Hepatic stellate cell (primary cell): ENCODE results near the gene RLN1.
"Not testable (repeated sequence)": the region's sequence is repeated elsewhere in the genome, so short reads cannot be mapped to it uniquely, and the experiment has no call there.

ENCODE experiments used
- DNase-seq: peaks from one replicate; pipeline ENCODE4 v3.0.0; 2011; ENCODE audit warnings: low spot score

RLN1 gene

GRCh38 chr9:5321601-5322000 is 18.1 kb downstream of the RLN1 start:
- not testable (repeated sequence) for DNase-seq

GRCh38 chr9:5321058-5321457 is 18.6 kb downstream of the RLN1 start:
- no peak for DNase-seq

- DNase-seq = not testable (repeated sequence)
Measured at GRCh38 chr9:5316406-5316805, 23.3 kb downstream of the RLN1 start.

GRCh38 chr9:5315187-5315923 is 24.3 kb downstream of the RLN1 start:
- no peak for DNase-seq

- no peak for DNase-seq
Measured at GRCh38 chr9:5310851-5311250, 28.8 kb downstream of the RLN1 start.

GRCh38 chr9:5305741-5306140 is 33.9 kb downstream of the RLN1 start:
- DNase-seq = no peak

GRCh38 chr9:5303840-5304795 is 35.6 kb downstream of the RLN1 start, which contains the start of gene RLN2:
RLN2 (minus strand) TSS chr9:5304716; CDS start chr9:5304580, 136 bp downstream.
- not testable (repeated sequence) for DNase-seq

- DNase-seq = no peak
Measured at GRCh38 chr9:5301544-5301943, 38.1 kb downstream of the RLN1 start.

- no peak for DNase-seq
Measured at GRCh38 chr9:5292141-5292540, 47.5 kb downstream of the RLN1 start.

GRCh38 chr9:5288591-5288990 is 51.1 kb downstream of the RLN1 start:
- no peak for DNase-seq

GRCh38 chr9:5286262-5286661 is 53.4 kb downstream of the RLN1 start:
- no peak for DNase-seq
